Activated naive CD8-positive, alpha-beta T cell treated with anti-CD3 and anti-CD28 coated beads, Interleukin-2, amount 50 U/mL, for 24 hours (primary cell): Measurements from ENCODE around the gene CR2.
A peak's percentile ranks its signal among the peaks of the same experiment; 100 is the strongest.

Source experiments
- ATAC-seq: fragments of 150-1000 bp; cut with Tn5 transposase; one replicate; pipeline ENCODE4 v1.10.0; 2021
- DNase-seq: peaks from one replicate; pipeline ENCODE4 v3.0.0; 2021
- H3K27ac Mint-ChIP-seq: one replicate; pipeline ENCODE4 v1.8.0; 2021; ENCODE audit warnings: mild to moderate bottlenecking, mixed read lengths
- H3K27me3 Mint-ChIP-seq: one replicate; pipeline ENCODE4 v1.8.0; 2021; ENCODE audit warnings: mixed read lengths
- H3K36me3 Mint-ChIP-seq: one replicate; pipeline ENCODE4 v1.8.0; 2021; ENCODE audit warnings: low read depth, mixed read lengths
- H3K4me1 Mint-ChIP-seq: one replicate; pipeline ENCODE4 v1.8.0; 2021; ENCODE audit warnings: mixed read lengths
- H3K4me3 Mint-ChIP-seq: one replicate; pipeline ENCODE4 v1.8.0; 2021; ENCODE audit warnings: mild to moderate bottlenecking, moderate library complexity, mixed read lengths
- H3K9me3 Mint-ChIP-seq: one replicate; pipeline ENCODE4 v1.8.0; 2021; ENCODE audit warnings: mixed read lengths

CR2 gene

GRCh38 chr1:207454046-207454964 is at the start of gene CR2:
CR2 (plus strand) TSS chr1:207454328; CDS start chr1:207454419, 91 bp downstream.
- Mint-ChIP-seq H3K4me3 (peak within 1 kb of the TSS; percentile 68), H3K36me3 (no peaks in the 10 kb centered on the region), H3K4me1 (peaks cover 14% of the 10 kb centered on the region), H3K27me3 (peaks cover 13% of the 10 kb centered on the region), H3K9me3 (no peaks in the 10 kb centered on the region), H3K27ac (peak within 1 kb of the TSS; percentile 45)
- ATAC-seq (peak; percentile 78), DNase-seq (peak; percentile 71)

GRCh38 chr1:207404849-207405525 is 49.1 kb upstream of the CR2 start:
- peak; percentile 74 for ATAC-seq
- no peak for DNase-seq

GRCh38 chr1:207405814-207406213 is 48.3 kb upstream of the CR2 start:
- ATAC-seq (no peak), DNase-seq (no peak)
- no peak overlapping the region for H3K4me3 Mint-ChIP-seq
- H3K36me3 Mint-ChIP-seq, result peaks cover 3% of the 10 kb centered on the region
- H3K27me3 Mint-ChIP-seq, result no peaks in the 10 kb centered on the region
- H3K4me1 Mint-ChIP-seq, result peaks cover 33% of the 10 kb centered on the region
- peaks cover 3% of the 10 kb centered on the region for H3K9me3 Mint-ChIP-seq
- H3K27ac Mint-ChIP-seq, result no peak overlapping the region

More at GRCh38 chr1:207404849-207405525, 49.1 kb upstream of the CR2 start:
- H3K36me3 Mint-ChIP-seq, result peaks cover 5% of the 10 kb centered on the region
- H3K27me3 Mint-ChIP-seq, result no peaks in the 10 kb centered on the region
- H3K9me3 Mint-ChIP-seq, result peaks cover 7% of the 10 kb centered on the region
- peaks cover 32% of the 10 kb centered on the region for H3K4me1 Mint-ChIP-seq
- no peak overlapping the region for H3K27ac Mint-ChIP-seq
- H3K4me3 Mint-ChIP-seq, result no peak overlapping the region

GRCh38 chr1:207407655-207408260 is 46.4 kb upstream of the CR2 start:
- Mint-ChIP-seq H3K36me3 (no peaks in the 10 kb centered on the region), H3K27me3 (no peaks in the 10 kb centered on the region), H3K4me3 (peak overlapping the region; percentile 12), H3K4me1 (peaks cover 43% of the 10 kb centered on the region), H3K9me3 (no peaks in the 10 kb centered on the region), H3K27ac (peak overlapping the region; percentile 23)
- DNase-seq (no peak), ATAC-seq (peak; percentile 26)

- Mint-ChIP-seq H3K27ac (peak overlapping the region; percentile 90), H3K27me3 (peaks cover 3% of the 10 kb centered on the region), H3K36me3 (no peaks in the 10 kb centered on the region), H3K9me3 (no peaks in the 10 kb centered on the region), H3K4me1 (peaks cover 54% of the 10 kb centered on the region), H3K4me3 (peak overlapping the region; percentile 43)
- DNase-seq, result no peak
- ATAC-seq, result peak; percentile 44
These were observed 41.3 kb upstream of the CR2 start for GRCh38 chr1:207412845-207413244.

- peak overlapping the region; percentile 75 for H3K27ac Mint-ChIP-seq
- DNase-seq (peak; percentile 56), ATAC-seq (peak; percentile 83)
- H3K9me3 Mint-ChIP-seq, result peaks cover 4% of the 10 kb centered on the region
- peak overlapping the region; percentile 37 for H3K4me3 Mint-ChIP-seq
- no peaks in the 10 kb centered on the region for H3K36me3 Mint-ChIP-seq
- H3K27me3 Mint-ChIP-seq, result peaks cover 3% of the 10 kb centered on the region
- H3K4me1 Mint-ChIP-seq, result peaks cover 49% of the 10 kb centered on the region
These were observed 39.5 kb upstream of the CR2 start for GRCh38 chr1:207414606-207415108.

GRCh38 chr1:207417076-207417475 is 37.1 kb upstream of the CR2 start:
- Mint-ChIP-seq H3K4me3 (no peak overlapping the region), H3K4me1 (peaks cover 40% of the 10 kb centered on the region), H3K9me3 (peaks cover 11% of the 10 kb centered on the region), H3K27ac (no peak overlapping the region), H3K36me3 (peaks cover 3% of the 10 kb centered on the region), H3K27me3 (peaks cover 6% of the 10 kb centered on the region)
- ATAC-seq (no peak), DNase-seq (no peak)

- Mint-ChIP-seq H3K4me1 (peaks cover 28% of the 10 kb centered on the region), H3K27ac (no peak overlapping the region), H3K4me3 (no peak overlapping the region), H3K9me3 (peaks cover 11% of the 10 kb centered on the region), H3K36me3 (peaks cover 3% of the 10 kb centered on the region), H3K27me3 (peaks cover 6% of the 10 kb centered on the region)
- DNase-seq, result no peak
- ATAC-seq, result no peak
These were observed 35.8 kb upstream of the CR2 start for GRCh38 chr1:207418351-207418750.

GRCh38 chr1:207420109-207420508 is 34.0 kb upstream of the CR2 start:
- no peak for DNase-seq
- no peak for ATAC-seq
- H3K4me3 Mint-ChIP-seq, result no peak overlapping the region
- peaks cover 6% of the 10 kb centered on the region for H3K27me3 Mint-ChIP-seq
- H3K36me3 Mint-ChIP-seq, result peaks cover 3% of the 10 kb centered on the region
- peaks cover 11% of the 10 kb centered on the region for H3K9me3 Mint-ChIP-seq
- H3K27ac Mint-ChIP-seq, result no peak overlapping the region
- H3K4me1 Mint-ChIP-seq, result peaks cover 13% of the 10 kb centered on the region

GRCh38 chr1:207421078-207421477 is 33.0 kb upstream of the CR2 start:
- no peak for ATAC-seq
- Mint-ChIP-seq H3K27ac (no peak overlapping the region), H3K27me3 (peaks cover 6% of the 10 kb centered on the region), H3K9me3 (peaks cover 11% of the 10 kb centered on the region), H3K4me1 (peaks cover 13% of the 10 kb centered on the region), H3K4me3 (no peak overlapping the region), H3K36me3 (peaks cover 3% of the 10 kb centered on the region)
- no peak for DNase-seq

GRCh38 chr1:207423560-207424292 is 30.4 kb upstream of the CR2 start:
- peaks cover 3% of the 10 kb centered on the region for H3K36me3 Mint-ChIP-seq
- H3K27me3 Mint-ChIP-seq, result peaks cover 8% of the 10 kb centered on the region
- no peak for ATAC-seq
- H3K9me3 Mint-ChIP-seq, result peaks cover 11% of the 10 kb centered on the region
- peaks cover 14% of the 10 kb centered on the region for H3K4me1 Mint-ChIP-seq
- H3K4me3 Mint-ChIP-seq, result no peak overlapping the region
- H3K27ac Mint-ChIP-seq, result no peak overlapping the region
- no peak for DNase-seq

- Mint-ChIP-seq H3K27ac (no peak overlapping the region), H3K4me1 (peaks cover 18% of the 10 kb centered on the region), H3K4me3 (no peak overlapping the region), H3K9me3 (peaks cover 7% of the 10 kb centered on the region), H3K27me3 (peaks cover 12% of the 10 kb centered on the region), H3K36me3 (peaks cover 3% of the 10 kb centered on the region)
- DNase-seq (no peak), ATAC-seq (peak; percentile 28)
These were observed 29.5 kb upstream of the CR2 start for GRCh38 chr1:207424570-207425131.

GRCh38 chr1:207427832-207428585 is 26.1 kb upstream of the CR2 start:
- Mint-ChIP-seq H3K4me3 (no peak overlapping the region), H3K27ac (no peak overlapping the region)
- DNase-seq, result no peak

More at GRCh38 chr1:207427832-207428585, 26.1 kb upstream of the CR2 start:
- Mint-ChIP-seq H3K9me3 (no peaks in the 10 kb centered on the region), H3K36me3 (no peaks in the 10 kb centered on the region), H3K4me1 (peaks cover 26% of the 10 kb centered on the region), H3K27me3 (peaks cover 13% of the 10 kb centered on the region)
- ATAC-seq, result no peak
